Keratinocyte (primary cell): ENCODE data around the gene ELOVL6.

ENCODE experiments used
- EZH2 ChIP-seq: IDR thresholded peaks from one replicate; pipeline ENCODE4 v1.6.1; 2012; ENCODE audit warnings: inconsistent platforms, mild to moderate bottlenecking, low read length, moderate library complexity
- TF ChIP-seq, protein P1 (sequence below), 3 experiments: IDR thresholded peaks in 1 of 3; conservative IDR thresholded peaks in 1 of 3; optimal IDR thresholded peaks in 1 of 3; 2 replicates in 2 of 3; 3 replicates in 1 of 3; pipeline versions ENCODE3 to v1.5.1; 2011; ENCODE audit warnings: low read length in 3 of 3, mild to moderate bottlenecking in 3 of 3, moderate library complexity in 2 of 3, control low read depth in 1 of 3, inconsistent platforms in 1 of 3; ENCODE audit not compliant: insufficient read depth in 2 of 3; ENCODE audit errors: extremely low read depth in 1 of 3

DNA sequence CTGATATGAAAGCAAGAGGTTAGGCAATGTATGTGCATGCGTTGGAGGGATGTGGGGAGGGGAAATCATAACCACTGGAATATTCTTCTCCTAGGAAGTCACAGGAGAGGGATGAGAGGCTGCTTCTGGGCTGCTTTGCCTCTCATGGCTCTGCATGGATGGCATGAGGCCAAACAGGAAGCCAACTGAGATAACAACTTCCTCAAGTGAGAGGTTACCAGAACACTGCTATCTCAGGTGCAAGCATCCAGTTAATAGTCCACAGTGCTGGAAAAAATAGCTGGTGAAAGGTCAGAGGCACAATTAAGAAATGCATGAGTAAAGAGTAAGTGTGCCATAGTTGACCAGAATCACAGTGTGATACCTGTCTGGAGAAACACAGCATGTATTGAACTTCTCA is 113.3 kb downstream of the ELOVL6 start:
- TF ChIP-seq, protein P1, sequence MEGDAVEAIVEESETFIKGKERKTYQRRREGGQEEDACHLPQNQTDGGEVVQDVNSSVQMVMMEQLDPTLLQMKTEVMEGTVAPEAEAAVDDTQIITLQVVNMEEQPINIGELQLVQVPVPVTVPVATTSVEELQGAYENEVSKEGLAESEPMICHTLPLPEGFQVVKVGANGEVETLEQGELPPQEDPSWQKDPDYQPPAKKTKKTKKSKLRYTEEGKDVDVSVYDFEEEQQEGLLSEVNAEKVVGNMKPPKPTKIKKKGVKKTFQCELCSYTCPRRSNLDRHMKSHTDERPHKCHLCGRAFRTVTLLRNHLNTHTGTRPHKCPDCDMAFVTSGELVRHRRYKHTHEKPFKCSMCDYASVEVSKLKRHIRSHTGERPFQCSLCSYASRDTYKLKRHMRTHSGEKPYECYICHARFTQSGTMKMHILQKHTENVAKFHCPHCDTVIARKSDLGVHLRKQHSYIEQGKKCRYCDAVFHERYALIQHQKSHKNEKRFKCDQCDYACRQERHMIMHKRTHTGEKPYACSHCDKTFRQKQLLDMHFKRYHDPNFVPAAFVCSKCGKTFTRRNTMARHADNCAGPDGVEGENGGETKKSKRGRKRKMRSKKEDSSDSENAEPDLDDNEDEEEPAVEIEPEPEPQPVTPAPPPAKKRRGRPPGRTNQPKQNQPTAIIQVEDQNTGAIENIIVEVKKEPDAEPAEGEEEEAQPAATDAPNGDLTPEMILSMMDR (optimal IDR thresholded peaks at IDR 0.05 in 1 of 3, IDR thresholded peaks at IDR 0.05 in 1 of 3, conservative IDR thresholded peaks at IDR 0.05 in 1 of 3; ENCODE audit: extremely low read depth in 1 of 3, insufficient read depth in 2 of 3, low read length in 3 of 3): no peak
- TF ChIP-seq EZH2: no peak
